ENCODE data around the gene TMEM131. TPM values are rescaled to one million over a fixed set of nuclear protein-coding genes. Genes with fewer than 3 reads are reported as not detected.

The TMEM131 gene
- total and polyA plus RNA-seq, 10 of the 15 experiments (the other 5 are each of a cell fraction or from before 2014, with no cell fraction given), result 6.0 to 48.2 (median 23.2) TPM

DNA sequence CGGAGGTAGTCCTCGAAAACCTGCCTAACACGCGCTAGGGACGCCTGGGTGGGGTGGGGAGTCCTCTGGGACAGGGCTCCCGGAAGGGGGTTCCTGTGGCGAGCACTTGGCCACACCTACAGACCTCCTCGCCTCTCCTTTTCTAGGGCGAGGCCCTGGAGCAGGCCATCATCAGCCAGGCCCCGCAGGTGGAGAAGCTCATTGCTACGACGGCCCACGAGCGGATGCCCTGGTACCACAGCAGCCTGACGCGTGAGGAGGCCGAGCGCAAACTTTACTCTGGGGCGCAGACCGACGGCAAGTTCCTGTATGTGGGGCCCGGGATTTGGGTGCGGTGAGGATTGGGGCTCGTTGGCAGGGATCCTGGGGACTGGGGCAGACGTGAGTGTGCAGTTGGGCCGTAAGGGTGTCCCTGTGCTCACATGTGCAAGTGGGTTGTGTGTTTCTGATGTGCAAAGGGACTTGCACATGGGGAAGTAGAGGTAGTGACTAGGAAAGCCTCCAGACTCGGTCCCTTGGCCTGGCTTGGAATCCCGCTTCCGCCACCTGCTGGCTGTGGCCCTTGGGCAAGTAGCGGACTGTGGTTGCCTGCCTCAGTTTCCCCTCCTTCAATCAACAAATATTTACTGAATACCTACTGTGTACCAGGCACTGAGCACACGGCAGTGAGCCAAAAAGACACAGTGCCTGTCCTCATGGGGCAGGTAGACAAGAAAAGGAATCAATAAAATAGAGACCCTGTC is 270.6 kb downstream of the TMEM131 start (continued):
- TF ChIP-seq, protein P1, sequence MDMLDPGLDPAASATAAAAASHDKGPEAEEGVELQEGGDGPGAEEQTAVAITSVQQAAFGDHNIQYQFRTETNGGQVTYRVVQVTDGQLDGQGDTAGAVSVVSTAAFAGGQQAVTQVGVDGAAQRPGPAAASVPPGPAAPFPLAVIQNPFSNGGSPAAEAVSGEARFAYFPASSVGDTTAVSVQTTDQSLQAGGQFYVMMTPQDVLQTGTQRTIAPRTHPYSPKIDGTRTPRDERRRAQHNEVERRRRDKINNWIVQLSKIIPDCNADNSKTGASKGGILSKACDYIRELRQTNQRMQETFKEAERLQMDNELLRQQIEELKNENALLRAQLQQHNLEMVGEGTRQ (IDR thresholded peaks at IDR 0.05; ENCODE audit: borderline replicate concordance, low read depth, low read length), result no peak
- TF ChIP-seq USF1 (IDR thresholded peaks at IDR 0.05; ENCODE audit: borderline replicate concordance, extremely low read length, insufficient read depth, low read depth, low read length) (no peak), CBX3 (IDR thresholded peaks at IDR 0.05; ENCODE audit: borderline replicate concordance, low read depth) (no peak)

GRCh38 chr2:97724501-97724900 is 271.2 kb downstream of the TMEM131 start:
- no peak overlapping the region for H2AFZ ChIP-seq (ENCODE audit: control insufficient read depth, low read depth, low read length)
- ChIA-PET POLR2A (no interaction called here), CTCF (no interaction called here), SMC1A (ENCODE audit: uncharacterized antibody, unreplicated experiment) (no interaction called here), RAD21 (ENCODE audit: unreplicated experiment) (no interaction called here)
- H3K9me3 ChIP-seq (replicated peaks; ENCODE audit: control insufficient read depth, insufficient read depth, low read length), result no peaks in the 10 kb centered on the region
- DNase-seq (ENCODE audit: low read depth, low spot score) (no peak), ATAC-seq (no peak), FAIRE-seq (no peak)
- H3K79me2 ChIP-seq (ENCODE audit: control insufficient read depth, insufficient read depth, low read length), result no peaks in the 10 kb centered on the region
- intact Hi-C loops (cut with micrococcal nuclease; ENCODE audit: unreplicated experiment) (no loop called here), in situ Hi-C loops (cut with MboI) (no loop called here)
- H4K20me1 ChIP-seq (ENCODE audit: control insufficient read depth, insufficient read depth), result no peaks in the 10 kb centered on the region
- no peak overlapping the region for H3K4me3 ChIP-seq
- BruUV-seq (replicated peaks), result no TSS peak
- H3K4me1 ChIP-seq (ENCODE audit: control insufficient read depth, insufficient read depth, low read length), result no peaks in the 10 kb centered on the region
- H3K36me3 ChIP-seq (ENCODE audit: control insufficient read depth in 2 of 2, insufficient read depth in 2 of 2, low read length in 1 of 2), result no peaks in the 10 kb centered on the region
- no peak overlapping the region for H3K9ac ChIP-seq (ENCODE audit: control insufficient read depth, insufficient read depth, low read length)
- H3K27ac ChIP-seq (ENCODE audit: control insufficient read depth, insufficient read depth), result no peak overlapping the region
- 79% methylated on average over 16 of the region's 17 CpGs for WGBS (ENCODE audit: insufficient coverage, insufficient replicate concordance, low lambda C conversion rate, missing lambda C conversion rate)
- no peak overlapping the region for H3K4me2 ChIP-seq (ENCODE audit: control insufficient read depth, insufficient read depth)
- no peaks in the 10 kb centered on the region for H3K27me3 ChIP-seq (replicated peaks in 1 of 2; ENCODE audit: control insufficient read depth in 2 of 2, insufficient read depth in 2 of 2, low read length in 1 of 2)
- no peak for TF ChIP-seq MXI1 (IDR thresholded peaks at IDR 0.05; ENCODE audit: low read depth, low read length)
- TF ChIP-seq PML (IDR thresholded peaks at IDR 0.05; ENCODE audit: low read length), result no peak
- no peak for TF ChIP-seq FOXK2 (IDR thresholded peaks at IDR 0.05)
- TF ChIP-seq, protein P2, sequence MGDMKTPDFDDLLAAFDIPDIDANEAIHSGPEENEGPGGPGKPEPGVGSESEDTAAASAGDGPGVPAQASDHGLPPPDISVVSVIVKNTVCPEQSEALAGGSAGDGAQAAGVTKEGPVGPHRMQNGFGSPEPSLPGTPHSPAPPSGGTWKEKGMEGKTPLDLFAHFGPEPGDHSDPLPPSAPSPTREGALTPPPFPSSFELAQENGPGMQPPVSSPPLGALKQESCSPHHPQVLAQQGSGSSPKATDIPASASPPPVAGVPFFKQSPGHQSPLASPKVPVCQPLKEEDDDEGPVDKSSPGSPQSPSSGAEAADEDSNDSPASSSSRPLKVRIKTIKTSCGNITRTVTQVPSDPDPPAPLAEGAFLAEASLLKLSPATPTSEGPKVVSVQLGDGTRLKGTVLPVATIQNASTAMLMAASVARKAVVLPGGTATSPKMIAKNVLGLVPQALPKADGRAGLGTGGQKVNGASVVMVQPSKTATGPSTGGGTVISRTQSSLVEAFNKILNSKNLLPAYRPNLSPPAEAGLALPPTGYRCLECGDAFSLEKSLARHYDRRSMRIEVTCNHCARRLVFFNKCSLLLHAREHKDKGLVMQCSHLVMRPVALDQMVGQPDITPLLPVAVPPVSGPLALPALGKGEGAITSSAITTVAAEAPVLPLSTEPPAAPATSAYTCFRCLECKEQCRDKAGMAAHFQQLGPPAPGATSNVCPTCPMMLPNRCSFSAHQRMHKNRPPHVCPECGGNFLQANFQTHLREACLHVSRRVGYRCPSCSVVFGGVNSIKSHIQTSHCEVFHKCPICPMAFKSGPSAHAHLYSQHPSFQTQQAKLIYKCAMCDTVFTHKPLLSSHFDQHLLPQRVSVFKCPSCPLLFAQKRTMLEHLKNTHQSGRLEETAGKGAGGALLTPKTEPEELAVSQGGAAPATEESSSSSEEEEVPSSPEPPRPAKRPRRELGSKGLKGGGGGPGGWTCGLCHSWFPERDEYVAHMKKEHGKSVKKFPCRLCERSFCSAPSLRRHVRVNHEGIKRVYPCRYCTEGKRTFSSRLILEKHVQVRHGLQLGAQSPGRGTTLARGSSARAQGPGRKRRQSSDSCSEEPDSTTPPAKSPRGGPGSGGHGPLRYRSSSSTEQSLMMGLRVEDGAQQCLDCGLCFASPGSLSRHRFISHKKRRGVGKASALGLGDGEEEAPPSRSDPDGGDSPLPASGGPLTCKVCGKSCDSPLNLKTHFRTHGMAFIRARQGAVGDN (IDR thresholded peaks at IDR 0.05), result no peak
- TF ChIP-seq, protein P3, sequence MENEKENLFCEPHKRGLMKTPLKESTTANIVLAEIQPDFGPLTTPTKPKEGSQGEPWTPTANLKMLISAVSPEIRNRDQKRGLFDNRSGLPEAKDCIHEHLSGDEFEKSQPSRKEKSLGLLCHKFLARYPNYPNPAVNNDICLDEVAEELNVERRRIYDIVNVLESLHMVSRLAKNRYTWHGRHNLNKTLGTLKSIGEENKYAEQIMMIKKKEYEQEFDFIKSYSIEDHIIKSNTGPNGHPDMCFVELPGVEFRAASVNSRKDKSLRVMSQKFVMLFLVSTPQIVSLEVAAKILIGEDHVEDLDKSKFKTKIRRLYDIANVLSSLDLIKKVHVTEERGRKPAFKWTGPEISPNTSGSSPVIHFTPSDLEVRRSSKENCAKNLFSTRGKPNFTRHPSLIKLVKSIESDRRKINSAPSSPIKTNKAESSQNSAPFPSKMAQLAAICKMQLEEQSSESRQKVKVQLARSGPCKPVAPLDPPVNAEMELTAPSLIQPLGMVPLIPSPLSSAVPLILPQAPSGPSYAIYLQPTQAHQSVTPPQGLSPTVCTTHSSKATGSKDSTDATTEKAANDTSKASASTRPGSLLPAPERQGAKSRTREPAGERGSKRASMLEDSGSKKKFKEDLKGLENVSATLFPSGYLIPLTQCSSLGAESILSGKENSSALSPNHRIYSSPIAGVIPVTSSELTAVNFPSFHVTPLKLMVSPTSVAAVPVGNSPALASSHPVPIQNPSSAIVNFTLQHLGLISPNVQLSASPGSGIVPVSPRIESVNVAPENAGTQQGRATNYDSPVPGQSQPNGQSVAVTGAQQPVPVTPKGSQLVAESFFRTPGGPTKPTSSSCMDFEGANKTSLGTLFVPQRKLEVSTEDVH (IDR thresholded peaks at IDR 0.05; ENCODE audit: low read depth, partially characterized antibody), result no peak
- TF ChIP-seq, protein P4, sequence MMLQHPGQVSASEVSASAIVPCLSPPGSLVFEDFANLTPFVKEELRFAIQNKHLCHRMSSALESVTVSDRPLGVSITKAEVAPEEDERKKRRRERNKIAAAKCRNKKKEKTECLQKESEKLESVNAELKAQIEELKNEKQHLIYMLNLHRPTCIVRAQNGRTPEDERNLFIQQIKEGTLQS (IDR thresholded peaks at IDR 0.05; ENCODE audit: borderline replicate concordance, extremely low read depth, low read depth, low read length), result no peak
- no peak for TF ChIP-seq CREB1 (IDR thresholded peaks at IDR 0.05; ENCODE audit: low read depth)
- no peak for TF ChIP-seq FOS (IDR thresholded peaks at IDR 0.05; ENCODE audit: borderline replicate concordance, extremely low read depth, insufficient read length)

Data from GM12878 (cell line).